Mesothelial cell of epicardium (in vitro differentiated cells): Measurements from ENCODE around the gene RAP1A. TPM values are rescaled to one million over a fixed set of nuclear protein-coding genes. Genes with fewer than 3 reads are reported as not detected.

Experiments
- DNase-seq, 2 experiments: peaks; one replicate each; pipeline ENCODE4 v3.0.0; 2021; ENCODE audit warnings: low spot score in 2 of 2; ENCODE audit not compliant: unreplicated experiment in 2 of 2
- H3K27ac Mint-ChIP-seq: 2 replicates; pipeline ENCODE4 v1.8.0; 2021; ENCODE audit warnings: mixed read lengths
- H3K27me3 Mint-ChIP-seq: 2 replicates; pipeline ENCODE4 v1.8.0; 2021; ENCODE audit warnings: low read depth, mixed read lengths
- H3K36me3 Mint-ChIP-seq: 2 replicates; pipeline ENCODE4 v1.8.0; 2021; ENCODE audit warnings: mixed read lengths
- H3K4me1 Mint-ChIP-seq: 2 replicates; pipeline ENCODE4 v1.8.0; 2021; ENCODE audit warnings: mixed read lengths
- H3K4me3 Mint-ChIP-seq: 2 replicates; pipeline ENCODE4 v1.8.0; 2021; ENCODE audit warnings: mild to moderate bottlenecking, moderate library complexity, mixed read lengths
- H3K9me3 Mint-ChIP-seq: 2 replicates; pipeline ENCODE4 v1.8.0; 2021; ENCODE audit warnings: mixed read lengths
- CTCF ChIP-seq: fragments of 200-600 bp; sonication (generic); IDR thresholded peaks from one replicate; pipeline ENCODE4 v1.5.0; 2021; ENCODE audit warnings: antibody characterized with exemption; ENCODE audit not compliant: unreplicated experiment
- total RNA-seq: library from RNA; stranded (reverse); gene quantifications from 3 replicates; pipeline ENCODE4 v1.2.1, GENCODE V29; 2021

Gene RAP1A
- total RNA-seq, 1 donor from 2014 or later, result 28.3 TPM

GRCh38 chr1:111716333-111716732 lies 96.7 kb downstream of the RAP1A start:
- H3K27ac Mint-ChIP-seq, result no peak overlapping the region

GRCh38 chr1:111717450-111717849 lies 97.9 kb downstream of the RAP1A start:
- Mint-ChIP-seq H3K4me3 (no peak overlapping the region), H3K36me3 (peaks cover 4% of the 10 kb centered on the region), H3K27me3 (peaks cover 6% of the 10 kb centered on the region), H3K4me1 (no peaks in the 10 kb centered on the region), H3K9me3 (no peaks in the 10 kb centered on the region), H3K27ac (no peak overlapping the region)
- no peak for TF ChIP-seq CTCF
- no peak for DNase-seq

More at GRCh38 chr1:111716333-111716732, 96.7 kb downstream of the RAP1A start:
- no peaks in the 10 kb centered on the region for H3K9me3 Mint-ChIP-seq
- H3K27me3 Mint-ChIP-seq, result peaks cover 4% of the 10 kb centered on the region
- H3K4me1 Mint-ChIP-seq, result no peaks in the 10 kb centered on the region
- no peak for DNase-seq
- peaks cover 4% of the 10 kb centered on the region for H3K36me3 Mint-ChIP-seq
- no peak overlapping the region for H3K4me3 Mint-ChIP-seq
- TF ChIP-seq CTCF, result no peak

- Mint-ChIP-seq H3K36me3 (peaks cover 4% of the 10 kb centered on the region), H3K4me3 (no peak overlapping the region), H3K27me3 (peaks cover 11% of the 10 kb centered on the region), H3K27ac (no peak overlapping the region), H3K9me3 (no peaks in the 10 kb centered on the region), H3K4me1 (no peaks in the 10 kb centered on the region)
- TF ChIP-seq CTCF, result no peak
- no peak for DNase-seq
Measured at GRCh38 chr1:111719135-111719534, 99.5 kb downstream of the RAP1A start.

- Mint-ChIP-seq H3K4me3 (no peak overlapping the region), H3K4me1 (no peaks in the 10 kb centered on the region), H3K27ac (no peak overlapping the region), H3K27me3 (peaks cover 14% of the 10 kb centered on the region), H3K9me3 (no peaks in the 10 kb centered on the region), H3K36me3 (peaks cover 4% of the 10 kb centered on the region)
- no peak for TF ChIP-seq CTCF
- DNase-seq, result no peak
Measured at GRCh38 chr1:111719674-111720132, 100.1 kb downstream of the RAP1A start.

GRCh38 chr1:111720274-111720976 lies 100.8 kb downstream of the RAP1A start:
- Mint-ChIP-seq H3K4me1 (no peaks in the 10 kb centered on the region), H3K4me3 (no peak overlapping the region), H3K9me3 (no peaks in the 10 kb centered on the region), H3K36me3 (peaks cover 4% of the 10 kb centered on the region), H3K27ac (no peak overlapping the region), H3K27me3 (peaks cover 16% of the 10 kb centered on the region)
- TF ChIP-seq CTCF, result no peak
- DNase-seq, result no peak
